LHCN-M2 (cell line): Measurements from ENCODE around the gene VKORC1L1. TPM values are rescaled to one million over a fixed set of nuclear protein-coding genes. Genes with fewer than 3 reads are reported as not detected.
"Not testable (repeated sequence)": the region's sequence is repeated elsewhere in the genome, so short reads cannot be mapped to it uniquely, and the experiment has no call there.

Source experiments
- DNase-seq: peaks from one replicate; pipeline ENCODE4 v3.0.0-alpha.2; 2012; ENCODE audit warnings: low read depth
- total RNA-seq: library from RNA; depleted of rRNA; stranded (reverse); fragments of >200 nt; gene quantifications from 2 replicates; pipeline ENCODE4 v1.2.3, GENCODE V29; 2014

Gene VKORC1L1
- total RNA-seq, 1 experiment from 2014 or later = 18.2 TPM

DNA sequence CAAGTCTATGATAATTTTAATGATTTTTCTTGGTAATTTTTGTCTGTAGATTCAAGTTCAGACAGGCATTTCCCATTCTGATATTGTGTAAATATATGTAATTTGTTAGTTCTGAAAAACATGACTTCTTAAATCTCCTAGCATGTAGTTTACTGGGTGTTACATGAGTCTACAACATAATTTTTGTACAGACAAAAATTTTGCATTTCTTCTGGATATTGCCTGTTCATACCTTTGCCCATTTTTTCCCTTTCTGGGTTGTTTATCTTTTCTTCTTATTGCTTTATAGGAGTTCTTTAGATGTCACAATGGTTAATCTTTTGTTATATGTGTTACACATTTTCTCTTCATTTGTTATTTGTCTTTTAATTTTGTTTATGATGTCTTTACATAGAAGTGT lies 12.1 kb downstream of the VKORC1L1 start:
- DNase-seq = not testable (repeated sequence)

DNA sequence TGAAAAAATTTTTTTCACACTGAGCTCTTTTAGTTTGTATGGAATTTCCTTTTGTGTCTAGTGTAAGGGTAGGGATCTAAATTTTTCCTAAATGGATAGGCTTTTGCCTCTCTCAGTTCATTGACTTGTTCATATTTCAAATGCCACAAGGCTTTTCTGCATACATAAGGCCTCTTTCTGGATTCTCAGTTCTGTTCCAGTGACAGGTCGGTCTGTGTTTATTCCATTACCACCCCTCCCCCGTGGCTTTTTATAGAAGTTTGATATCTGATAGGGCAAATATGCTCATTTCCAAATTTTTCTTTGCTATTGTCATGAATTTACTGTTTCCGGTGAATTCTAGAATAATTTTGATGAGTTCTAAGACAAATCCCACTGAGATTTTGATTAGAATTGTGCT lies 12.7 kb downstream of the VKORC1L1 start:
- DNase-seq = not testable (repeated sequence)

DNA sequence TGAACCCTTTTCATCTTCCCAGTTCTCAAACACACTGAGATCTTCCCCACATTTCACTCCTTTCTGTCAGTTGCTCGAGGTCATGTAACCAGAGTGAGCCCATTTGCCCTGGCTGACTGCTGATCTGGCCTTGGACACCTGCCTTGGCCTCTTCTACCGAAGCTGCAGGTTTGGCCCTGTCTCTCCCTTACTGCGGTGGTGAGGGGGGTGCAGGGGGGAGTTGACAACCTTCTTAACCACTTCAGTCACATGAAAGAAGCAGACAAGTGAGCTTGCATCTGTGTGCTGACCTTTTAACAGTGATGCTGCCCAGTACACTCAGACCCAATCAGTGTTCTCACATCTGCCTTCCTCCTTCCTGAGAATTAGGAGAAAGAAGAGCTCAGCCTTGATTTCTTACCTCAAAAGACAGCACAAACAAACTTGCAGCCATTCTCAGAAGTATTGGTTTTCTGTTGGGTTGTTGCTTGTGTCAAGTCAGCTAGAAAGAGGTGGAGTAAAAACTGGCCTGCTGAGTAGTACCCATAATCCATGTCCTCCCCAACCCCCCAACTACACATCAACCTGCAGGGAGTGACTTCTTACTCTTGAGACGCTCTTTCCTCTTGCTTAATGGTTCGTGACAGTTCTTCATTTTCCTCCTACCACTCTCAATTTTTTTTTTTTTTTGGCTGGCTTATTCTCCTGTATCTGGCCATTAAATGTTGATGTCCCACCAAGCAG lies 15.7 kb downstream of the VKORC1L1 start:
- not testable (repeated sequence) for DNase-seq

DNA sequence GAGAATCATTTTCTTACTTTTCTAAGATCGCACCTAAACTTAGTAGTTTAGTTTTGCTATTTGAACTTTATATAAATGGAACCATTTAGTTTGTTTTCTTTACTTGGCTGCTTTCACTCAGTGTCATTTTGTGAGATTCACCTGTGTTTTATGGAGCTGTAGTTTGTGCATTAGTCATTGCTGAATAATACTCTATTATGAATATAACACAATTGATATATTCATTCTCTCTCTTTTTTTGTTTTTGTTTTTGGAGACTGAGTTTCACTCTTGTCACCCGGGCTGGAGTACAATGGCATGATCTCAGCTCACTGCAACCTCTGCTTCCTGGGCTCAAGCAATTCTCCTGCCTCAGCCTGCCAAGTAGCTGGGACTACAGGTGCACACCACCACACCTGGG lies 16.8 kb downstream of the VKORC1L1 start:
- DNase-seq = not testable (repeated sequence)

DNA sequence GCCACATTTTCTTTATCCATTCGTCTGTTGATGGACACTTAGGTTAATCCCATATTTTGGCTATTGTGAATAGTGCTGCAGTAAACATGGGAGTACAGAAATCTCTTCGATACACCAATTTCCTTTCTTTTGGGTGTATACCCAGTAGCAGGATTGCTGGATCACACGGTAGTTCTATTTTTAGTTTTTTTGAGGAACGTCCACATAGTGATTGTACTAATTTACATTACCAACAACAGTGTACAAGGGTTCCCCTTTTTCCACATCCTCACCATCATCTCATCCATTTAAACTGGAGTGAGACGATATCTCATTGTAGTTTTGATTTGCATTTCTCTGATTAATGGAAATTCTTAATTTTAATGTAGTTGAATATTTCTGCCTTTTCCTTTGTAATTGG lies 19.3 kb downstream of the VKORC1L1 start:
- DNase-seq = no peak

DNA sequence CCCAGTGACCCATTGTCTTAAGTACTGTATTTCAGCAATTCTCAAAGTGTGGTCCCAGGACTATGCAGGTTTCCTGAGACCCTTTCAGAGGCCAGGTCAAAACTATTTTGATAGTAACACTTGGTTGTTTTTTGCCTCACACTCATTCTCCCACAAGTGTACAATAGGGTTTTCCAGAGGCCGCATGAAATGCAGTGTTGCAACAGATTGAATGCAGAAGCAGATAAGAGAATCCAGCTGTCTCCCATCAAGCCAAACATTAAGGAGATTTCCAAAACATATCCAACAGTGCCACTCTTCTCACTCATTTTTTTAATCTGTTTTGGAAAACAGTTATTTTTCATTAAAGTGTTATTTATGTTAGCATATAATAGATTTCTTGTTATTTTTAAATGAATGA lies 20.0 kb downstream of the VKORC1L1 start:
- DNase-seq = no peak

DNA sequence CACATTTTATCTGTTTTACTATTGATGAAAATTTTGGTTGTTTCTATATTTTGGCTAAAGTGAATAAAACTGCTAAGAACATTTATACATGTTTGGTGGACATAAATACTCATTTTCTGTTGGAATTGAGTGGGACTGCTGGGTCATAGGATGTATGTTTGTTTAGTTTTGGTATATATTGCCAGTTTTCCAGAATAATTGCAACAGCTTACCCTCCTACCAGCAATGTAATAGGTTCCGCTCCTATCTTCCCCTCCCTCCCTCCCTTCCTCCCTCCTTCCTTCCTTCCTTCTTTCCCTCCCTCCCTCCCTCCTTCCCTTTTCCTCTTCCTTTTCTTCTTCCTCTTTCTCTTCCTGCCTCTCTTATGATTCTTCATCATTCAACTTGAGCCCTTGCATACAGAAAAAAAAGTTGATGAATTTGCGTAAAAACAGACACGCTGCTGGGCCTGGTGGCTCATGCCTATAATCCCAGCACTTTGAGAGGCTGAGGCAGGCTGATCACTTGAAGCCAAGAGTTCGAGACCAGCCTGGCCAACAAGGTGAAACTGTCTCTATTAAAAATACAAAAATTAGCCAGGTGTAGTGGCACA lies 23.5 kb downstream of the VKORC1L1 start:
- DNase-seq = no peak

DNA sequence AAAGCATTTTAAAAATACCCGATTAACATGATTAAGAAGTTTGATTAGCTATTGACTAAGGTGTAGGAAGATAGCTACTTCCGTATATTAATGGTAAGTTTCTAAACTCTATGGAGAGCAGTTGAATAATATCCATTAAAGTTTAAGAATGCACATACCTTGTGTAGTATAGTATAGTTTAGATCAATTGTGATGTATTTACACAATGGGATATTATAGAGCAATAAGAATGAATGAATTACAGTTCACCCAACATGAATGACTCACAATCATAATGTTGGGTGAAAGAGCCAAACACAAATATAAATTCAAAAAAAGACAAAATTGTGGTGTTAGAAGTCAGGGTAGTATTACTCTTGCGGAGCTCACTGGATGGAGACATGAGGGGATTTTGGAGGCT lies 24.4 kb downstream of the VKORC1L1 start:
- not testable (repeated sequence) for DNase-seq

DNA sequence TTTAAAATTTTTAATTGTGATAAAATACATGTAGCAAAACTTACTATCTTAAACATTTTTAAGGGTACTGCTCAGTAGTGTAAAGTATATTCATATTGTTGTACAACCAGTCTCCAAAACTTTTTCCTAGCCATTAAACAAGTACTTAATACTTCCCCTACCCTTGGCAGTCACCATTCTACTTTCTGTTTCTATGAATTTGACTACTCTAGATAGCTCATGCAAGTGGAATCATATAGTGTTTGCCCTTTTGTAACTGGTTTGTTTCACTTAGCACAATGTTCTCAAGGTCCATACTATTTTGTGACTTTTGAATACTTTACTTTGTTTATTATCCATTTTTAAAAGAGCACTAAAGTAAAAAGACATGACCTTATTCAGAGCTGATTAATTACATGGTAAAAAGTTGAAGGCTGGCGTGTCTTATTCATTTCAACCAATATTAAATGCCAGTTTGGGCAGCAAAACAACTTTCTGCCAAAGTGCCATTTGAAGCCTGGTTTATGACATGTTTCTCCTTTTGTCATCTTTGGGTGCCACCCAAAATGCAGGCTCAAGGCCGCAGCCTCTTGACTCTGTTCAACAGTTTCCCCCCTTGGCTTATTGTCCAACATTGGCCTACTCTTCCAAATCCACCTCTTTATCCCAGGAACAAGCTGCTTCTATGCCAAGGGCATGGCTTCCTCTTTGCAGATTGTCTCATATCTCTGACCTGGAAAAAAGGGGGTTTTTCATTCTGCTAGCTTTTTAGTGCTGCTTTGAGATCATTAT lies 26.0 kb downstream of the VKORC1L1 start:
- DNase-seq = not testable (repeated sequence)

DNA sequence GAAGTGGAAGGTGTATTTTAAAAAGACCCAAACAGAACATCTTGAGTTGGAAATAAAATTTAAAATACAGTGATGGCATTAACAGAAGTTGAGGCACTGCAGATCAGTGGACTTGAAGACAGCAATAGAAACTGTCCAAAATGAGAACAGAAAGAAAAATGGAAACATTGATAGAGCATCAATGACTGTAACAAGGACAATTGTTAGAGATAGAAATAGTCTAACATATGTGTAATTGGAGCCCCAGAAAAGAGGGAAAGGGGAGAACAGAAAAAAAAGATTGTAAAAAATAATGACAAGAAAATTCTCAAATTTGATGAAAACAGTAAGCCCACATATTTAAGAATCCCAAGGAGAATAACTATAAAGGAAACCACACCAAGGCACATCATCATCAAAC lies 29.4 kb downstream of the VKORC1L1 start:
- no peak for DNase-seq

DNA sequence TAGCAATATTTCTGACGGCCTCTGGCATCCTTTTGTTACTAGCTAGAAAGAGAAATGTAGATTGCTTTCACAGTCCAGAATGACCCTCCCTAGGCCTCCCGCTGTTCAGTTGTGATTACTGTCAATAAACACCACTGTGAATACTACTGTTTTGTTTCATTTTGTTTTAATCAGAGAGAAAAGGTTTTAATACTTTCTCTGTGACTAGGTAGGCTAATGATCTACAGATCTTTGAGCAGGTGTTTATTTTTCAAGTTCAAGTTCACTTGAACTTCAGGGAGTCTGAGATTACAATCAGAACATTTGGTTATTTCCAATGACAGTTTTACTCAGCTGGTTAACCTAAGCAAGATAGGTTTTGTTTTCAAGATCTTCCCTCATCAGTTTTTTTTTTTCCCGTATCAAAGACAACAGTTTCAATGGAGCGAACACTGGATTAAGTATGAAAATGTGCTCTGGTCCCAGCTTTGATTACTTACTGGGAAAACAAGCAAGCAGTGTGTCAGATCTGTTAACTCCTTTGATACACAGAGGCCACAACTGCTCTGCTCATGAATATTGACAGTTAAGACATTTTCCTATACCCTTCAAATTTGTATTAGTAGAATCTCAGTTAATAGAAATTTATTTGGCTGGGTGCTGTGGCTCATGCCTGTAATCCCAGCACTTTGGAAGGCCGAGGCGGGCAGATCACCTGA lies 34.8 kb downstream of the VKORC1L1 start:
- no peak for DNase-seq

DNA sequence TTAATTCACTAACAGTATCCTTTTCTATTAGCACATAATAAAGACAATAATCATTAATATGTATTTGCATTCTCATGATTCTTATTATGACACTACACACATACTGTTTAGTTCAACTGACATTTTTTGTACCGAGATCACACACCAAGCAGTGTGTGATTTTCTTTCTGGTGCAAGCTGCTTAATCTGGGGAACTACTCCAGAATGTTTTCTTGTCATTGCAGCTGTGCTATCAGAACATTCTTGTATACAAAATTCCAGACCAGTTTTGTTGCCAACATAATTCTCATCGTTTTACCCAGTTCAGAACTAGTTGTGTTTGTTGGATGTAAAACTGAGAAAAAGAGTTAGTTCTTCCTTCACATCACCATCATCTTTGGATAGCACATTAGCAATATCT lies 37.4 kb downstream of the VKORC1L1 start:
- DNase-seq = peak; percentile 11

DNA sequence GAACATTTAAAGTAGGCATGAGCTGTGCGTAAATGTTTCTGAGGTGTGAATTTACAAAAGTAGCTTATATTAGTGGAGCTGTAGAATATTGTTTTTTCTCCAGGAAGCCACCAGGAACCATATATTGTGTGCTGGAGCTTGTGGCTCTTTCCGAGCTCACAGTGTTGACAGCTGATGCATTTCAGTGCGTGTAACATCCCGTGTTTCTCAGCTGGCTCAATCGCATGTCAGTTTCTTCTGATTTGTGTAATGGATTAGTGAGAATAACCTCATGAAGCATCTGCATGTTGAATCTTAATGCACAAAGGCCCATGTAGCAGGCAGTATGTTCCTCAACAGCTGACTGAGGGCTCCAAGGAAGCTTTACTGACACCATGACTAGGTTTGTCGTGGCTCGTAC lies 39.4 kb downstream of the VKORC1L1 start:
- no peak for DNase-seq

DNA sequence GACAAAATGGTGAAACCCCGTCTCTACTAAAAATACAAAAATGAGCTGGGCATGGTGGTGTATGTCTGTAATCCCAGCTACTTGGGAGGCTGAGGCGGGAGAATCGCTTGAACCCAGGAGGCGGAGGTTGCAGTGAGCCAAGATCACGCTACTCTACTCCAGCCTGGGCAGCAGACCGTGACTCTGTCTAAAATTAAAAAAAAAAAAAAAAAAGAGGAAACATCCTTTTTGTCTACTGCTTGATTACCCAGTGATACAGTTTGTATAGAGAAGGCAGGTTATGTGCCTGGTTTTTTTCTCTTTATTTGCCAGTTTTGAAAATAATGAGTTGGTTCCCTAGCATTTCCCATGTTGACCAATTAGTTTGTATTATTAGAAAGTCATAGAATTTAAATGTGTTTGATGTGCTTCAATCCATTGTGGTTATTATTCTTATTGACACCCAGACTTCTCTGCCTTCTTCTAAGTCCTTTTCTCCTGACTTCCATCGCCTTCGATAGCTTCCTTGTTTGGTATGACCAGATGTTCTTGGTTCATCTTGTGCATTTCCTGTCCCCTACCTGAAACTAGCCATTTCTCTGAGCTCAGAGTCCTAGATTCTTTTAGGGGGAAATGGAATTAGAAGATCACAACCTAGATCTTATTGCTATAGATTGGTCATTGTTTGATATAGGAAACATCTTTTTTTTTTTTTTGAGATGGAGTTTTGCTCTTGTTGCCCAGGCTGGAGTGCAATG lies 43.2 kb downstream of the VKORC1L1 start:
- DNase-seq = no peak

DNA sequence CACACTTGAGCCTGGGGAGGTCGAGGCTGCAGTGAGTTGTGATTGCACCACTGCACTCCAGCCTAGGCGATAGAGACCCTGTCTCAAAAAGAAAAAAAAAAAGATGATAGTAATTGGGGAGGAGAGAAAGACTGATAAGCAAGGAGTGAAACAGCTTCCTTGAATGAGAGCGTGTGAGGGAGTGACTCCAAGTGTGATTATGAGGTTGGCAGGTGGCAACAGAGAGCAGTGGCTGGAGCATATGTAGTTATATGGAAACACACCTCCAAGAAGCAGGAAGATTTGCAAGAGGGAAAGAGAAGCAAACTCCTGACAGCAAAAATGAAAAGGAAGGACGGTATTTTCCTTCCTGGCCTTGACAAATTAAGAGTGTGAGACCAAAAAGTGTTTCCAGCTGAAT lies 50.4 kb downstream of the VKORC1L1 start:
- no peak for DNase-seq

DNA sequence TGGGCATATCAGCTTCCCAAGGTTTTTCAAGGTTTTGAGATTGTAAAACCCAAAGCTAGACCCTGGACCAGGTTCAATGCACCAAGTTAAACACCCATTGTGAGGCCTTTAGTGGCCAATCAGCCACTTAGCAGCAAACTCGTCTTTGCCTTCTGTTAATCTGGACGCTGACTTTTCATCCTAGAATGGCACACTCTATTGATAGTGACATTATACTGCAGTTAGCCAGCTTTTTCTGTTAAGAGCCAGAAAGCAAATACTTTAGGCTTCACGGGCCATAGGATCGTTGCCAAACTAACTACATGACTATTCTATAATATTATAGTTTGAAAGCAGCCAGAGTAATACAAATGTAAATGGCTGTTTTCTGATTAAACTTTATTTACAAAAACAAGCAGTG lies 51.3 kb downstream of the VKORC1L1 start:
- DNase-seq = no peak

DNA sequence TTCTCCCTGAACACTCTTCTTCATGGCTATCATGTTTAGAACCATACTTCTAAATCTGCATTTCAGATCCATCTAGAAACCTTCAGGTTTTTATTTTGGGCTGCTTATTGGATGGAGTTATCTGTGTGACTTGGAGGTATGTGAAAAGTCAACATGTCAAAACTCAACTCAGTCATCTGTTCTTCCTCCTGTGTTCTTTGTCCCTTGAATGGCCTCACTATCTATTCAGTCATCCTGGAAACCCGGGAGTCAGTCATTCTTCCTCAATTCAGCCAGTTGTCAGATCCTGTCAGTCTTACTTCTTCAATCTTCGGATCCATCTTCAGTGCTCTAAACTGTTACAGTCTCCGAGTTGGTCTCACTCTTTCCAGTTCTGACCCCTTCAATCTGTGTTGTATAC lies 52.2 kb downstream of the VKORC1L1 start:
- DNase-seq = no peak

DNA sequence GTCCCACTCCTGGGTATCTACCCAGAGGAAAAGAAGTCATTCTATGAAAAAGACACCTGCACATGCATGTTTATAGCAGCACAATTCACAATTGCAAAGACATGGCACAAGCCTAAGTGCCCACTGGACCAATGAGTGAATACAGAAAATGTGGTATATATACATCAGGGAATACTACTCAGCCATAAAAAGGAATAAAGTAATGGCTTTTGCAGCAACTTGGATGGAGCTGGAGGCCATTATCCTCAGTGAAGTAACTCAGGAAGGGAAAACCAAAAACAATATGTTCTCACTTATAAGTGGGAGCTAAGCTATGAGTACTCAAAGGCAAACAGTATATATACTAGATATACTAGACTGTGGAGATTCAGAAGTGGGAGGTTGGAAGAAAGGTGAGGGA lies 53.7 kb downstream of the VKORC1L1 start:
- DNase-seq = no peak

DNA sequence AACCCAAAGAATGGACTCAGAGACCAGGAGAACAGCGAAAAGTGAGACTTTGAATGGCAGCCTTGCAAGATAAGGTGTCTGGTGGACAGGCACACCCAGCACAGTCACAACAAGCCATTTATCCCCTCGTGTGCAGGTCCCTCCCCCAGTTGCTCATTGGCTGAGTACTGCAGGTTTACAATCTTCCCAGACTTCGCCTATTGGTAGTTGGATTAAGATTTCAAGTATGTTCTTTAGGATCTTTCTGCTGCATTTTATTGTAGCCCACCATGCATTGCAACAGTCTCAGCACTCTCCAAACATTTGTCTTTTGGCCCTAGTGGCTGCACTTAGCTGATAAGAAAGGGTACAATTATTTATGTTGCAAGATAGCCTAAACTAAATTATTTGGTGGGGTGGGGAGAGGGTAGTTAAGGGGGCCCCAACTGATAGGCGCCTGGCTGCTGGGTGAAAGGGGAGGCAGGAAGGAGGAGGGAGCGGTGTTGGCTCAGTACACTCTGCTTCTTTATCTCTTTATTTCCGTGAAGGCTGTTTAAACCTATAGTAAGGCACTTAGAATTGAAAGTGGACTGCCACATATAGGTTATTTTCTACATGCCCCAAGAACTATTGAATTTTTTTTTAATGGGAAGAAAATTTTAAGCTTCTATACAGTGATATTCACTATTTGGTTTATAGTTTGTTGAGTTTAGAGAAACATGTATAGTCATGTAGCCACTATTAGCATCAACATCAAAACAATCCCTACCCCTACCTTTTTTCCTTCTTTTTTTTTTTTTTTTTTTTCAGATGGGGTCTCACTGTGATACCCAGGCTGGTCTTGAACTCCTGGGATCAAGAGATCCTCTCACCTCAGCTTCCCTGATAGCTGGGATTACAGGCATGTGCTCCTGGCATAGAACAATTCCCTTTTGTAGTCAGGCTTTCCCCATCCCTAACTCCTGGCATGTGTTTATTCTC lies 54.9 kb downstream of the VKORC1L1 start:
- DNase-seq = no peak

DNA sequence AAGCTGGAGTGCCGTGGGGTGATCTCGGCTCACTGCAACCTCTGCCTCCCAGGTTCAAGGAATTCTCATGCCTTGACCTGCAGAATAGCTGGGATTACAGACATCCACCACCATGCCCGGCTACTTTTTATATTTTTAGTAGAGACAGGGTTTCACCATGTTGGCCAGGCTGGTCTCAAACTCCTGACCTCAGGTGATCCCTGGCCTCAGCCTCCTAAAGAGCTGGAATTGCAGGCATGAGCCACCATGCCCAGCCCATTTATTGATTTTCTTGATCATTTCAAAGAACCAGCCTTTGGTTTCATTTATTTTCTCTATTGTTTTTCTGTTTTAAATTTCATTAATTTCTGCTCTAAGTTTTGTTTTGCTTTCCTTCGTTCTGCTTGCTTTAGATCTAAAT lies 58.8 kb downstream of the VKORC1L1 start:
- no peak for DNase-seq
